Astrocyte (in vitro differentiated cells and primary cell): Measurements from ENCODE around the gene RPUSD4. TPM values are rescaled to one million over a fixed set of nuclear protein-coding genes. Genes with fewer than 3 reads are reported as not detected.
"Not testable (repeated sequence)": the region's sequence is repeated elsewhere in the genome, so short reads cannot be mapped to it uniquely, and the experiment has no call there.

Experiments used
- DNase-seq: peaks from one replicate; pipeline ENCODE4 v3.0.0-alpha.2; 2010; ENCODE audit warnings: low read depth
- FAIRE-seq: peaks from 2 replicates; lab custom pipeline; 2011; peaks lifted over from hg19 to GRCh38; lab: Jason Lieb, UNC
- H2AFZ ChIP-seq: 2 replicates; pipeline ENCODE4 v1.6.0; 2012; ENCODE audit warnings: low read depth, low read length, inconsistent platforms
- H3K27ac ChIP-seq: 2 replicates; pipeline ENCODE4 v1.5.1; 2011; ENCODE audit warnings: low read depth, low read length, inconsistent platforms
- H3K27me3 ChIP-seq: 2 replicates; pipeline ENCODE4 v1.6.0; 2011; ENCODE audit warnings: low read length, inconsistent platforms; ENCODE audit not compliant: insufficient read depth
- H3K36me3 ChIP-seq: 2 replicates; pipeline ENCODE4 v1.5.1; 2011; ENCODE audit warnings: low read length, inconsistent platforms; ENCODE audit not compliant: insufficient read depth
- H3K4me1 ChIP-seq: 2 replicates; pipeline ENCODE4 v1.5.1; 2011; ENCODE audit warnings: low read length, inconsistent platforms; ENCODE audit not compliant: insufficient read depth
- H3K4me2 ChIP-seq: 2 replicates; pipeline ENCODE4 v1.6.0; 2012; ENCODE audit warnings: low read length, inconsistent platforms
- H3K4me3 ChIP-seq: 2 replicates; pipeline ENCODE4 v1.5.1; 2011; ENCODE audit warnings: low read depth, mild to moderate bottlenecking, low read length, inconsistent platforms; ENCODE audit not compliant: insufficient read depth
- H3K79me2 ChIP-seq: 2 replicates; pipeline ENCODE4 v1.6.0; 2012; ENCODE audit warnings: mild to moderate bottlenecking, low read length, inconsistent platforms; ENCODE audit not compliant: insufficient read depth
- H3K9ac ChIP-seq: 2 replicates; pipeline ENCODE4 v1.6.0; 2012; ENCODE audit warnings: mild to moderate bottlenecking, low read length, inconsistent platforms
- H3K9me3 ChIP-seq: 2 replicates; pipeline ENCODE4 v1.5.1; 2012; ENCODE audit warnings: low read depth, mild to moderate bottlenecking, low read length, inconsistent platforms; ENCODE audit not compliant: insufficient read depth
- H4K20me1 ChIP-seq: 2 replicates; pipeline ENCODE4 v1.6.0; 2012; ENCODE audit warnings: low read length, inconsistent platforms; ENCODE audit not compliant: insufficient read depth
- H3K27ac Mint-ChIP-seq: one replicate; pipeline ENCODE4 v1.8.0; 2021; ENCODE audit warnings: mild to moderate bottlenecking, mixed read lengths; ENCODE audit not compliant: unreplicated experiment
- H3K27me3 Mint-ChIP-seq: one replicate; pipeline ENCODE4 v1.8.0; 2021; ENCODE audit warnings: low read depth, mixed read lengths; ENCODE audit not compliant: unreplicated experiment
- H3K36me3 Mint-ChIP-seq: one replicate; pipeline ENCODE4 v1.8.0; 2021; ENCODE audit warnings: low read depth, mixed read lengths; ENCODE audit not compliant: unreplicated experiment
- H3K4me1 Mint-ChIP-seq: one replicate; pipeline ENCODE4 v1.8.0; 2021; ENCODE audit warnings: low read depth, mixed read lengths; ENCODE audit not compliant: unreplicated experiment
- H3K4me3 Mint-ChIP-seq: one replicate; pipeline ENCODE4 v1.8.0; 2021; ENCODE audit warnings: mild to moderate bottlenecking, moderate library complexity, mixed read lengths; ENCODE audit not compliant: unreplicated experiment
- H3K9me3 Mint-ChIP-seq: one replicate; pipeline ENCODE4 v1.8.0; 2021; ENCODE audit warnings: mild to moderate bottlenecking, mixed read lengths; ENCODE audit not compliant: unreplicated experiment
- EZH2 ChIP-seq: IDR thresholded peaks from 2 replicates; pipeline ENCODE4 v1.6.1; 2012; ENCODE audit warnings: mild to moderate bottlenecking, low read length, inconsistent platforms; ENCODE audit not compliant: insufficient read depth
- total RNA-seq: library from RNA; stranded (reverse); gene quantifications from 2 replicates; pipeline ENCODE4 v1.2.1, GENCODE V29; 2021
- TF ChIP-seq, protein P1 (sequence below): IDR thresholded peaks from 2 replicates; pipeline ENCODE4 v1.5.1; 2011; ENCODE audit warnings: low read depth, mild to moderate bottlenecking, inconsistent platforms, low read length, moderate library complexity; ENCODE audit not compliant: insufficient read depth

Gene RPUSD4
- total RNA-seq, 1 donor from 2014 or later = 21.6 TPM

DNA sequence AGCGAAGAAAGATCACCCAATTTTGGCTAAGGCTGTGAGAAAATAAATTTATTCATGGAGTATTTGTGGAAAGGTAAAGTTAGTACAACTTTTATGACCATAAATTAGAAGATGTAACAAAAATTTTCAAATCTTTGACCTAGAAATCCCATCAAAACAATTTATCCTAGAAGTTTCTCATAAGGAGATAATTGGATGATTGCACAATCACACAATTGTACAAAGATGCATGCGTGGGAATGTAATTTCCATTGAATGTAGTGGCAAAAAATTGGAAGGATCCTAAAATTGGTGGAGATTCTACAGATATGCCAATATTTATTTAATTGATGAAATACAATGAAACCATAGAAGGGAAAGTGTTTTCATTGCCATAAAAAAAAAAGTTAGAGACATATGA, 45.7 kb upstream of the RPUSD4 start:
- H3K36me3 Mint-ChIP-seq = peaks cover 17% of the 10 kb centered on the region
- H3K27ac Mint-ChIP-seq = no peak overlapping the region
- no peaks in the 10 kb centered on the region for H3K27me3 ChIP-seq
- H3K4me2 ChIP-seq = no peak overlapping the region
- no peaks in the 10 kb centered on the region for H3K9me3 ChIP-seq
- H3K36me3 ChIP-seq = peaks cover 30% of the 10 kb centered on the region
- H3K4me3 ChIP-seq = no peak overlapping the region
- H3K27ac ChIP-seq = no peak overlapping the region
- no peaks in the 10 kb centered on the region for H3K9me3 Mint-ChIP-seq
- peaks cover 8% of the 10 kb centered on the region for H3K4me1 ChIP-seq
- H3K79me2 ChIP-seq = no peaks in the 10 kb centered on the region
- FAIRE-seq = no peak
- no peak overlapping the region for H2AFZ ChIP-seq
- no peaks in the 10 kb centered on the region for H3K27me3 Mint-ChIP-seq
- no peak for DNase-seq
- peaks cover 8% of the 10 kb centered on the region for H3K4me1 Mint-ChIP-seq
- peaks cover 45% of the 10 kb centered on the region for H4K20me1 ChIP-seq
- no peak overlapping the region for H3K9ac ChIP-seq
- TF ChIP-seq, protein P1, sequence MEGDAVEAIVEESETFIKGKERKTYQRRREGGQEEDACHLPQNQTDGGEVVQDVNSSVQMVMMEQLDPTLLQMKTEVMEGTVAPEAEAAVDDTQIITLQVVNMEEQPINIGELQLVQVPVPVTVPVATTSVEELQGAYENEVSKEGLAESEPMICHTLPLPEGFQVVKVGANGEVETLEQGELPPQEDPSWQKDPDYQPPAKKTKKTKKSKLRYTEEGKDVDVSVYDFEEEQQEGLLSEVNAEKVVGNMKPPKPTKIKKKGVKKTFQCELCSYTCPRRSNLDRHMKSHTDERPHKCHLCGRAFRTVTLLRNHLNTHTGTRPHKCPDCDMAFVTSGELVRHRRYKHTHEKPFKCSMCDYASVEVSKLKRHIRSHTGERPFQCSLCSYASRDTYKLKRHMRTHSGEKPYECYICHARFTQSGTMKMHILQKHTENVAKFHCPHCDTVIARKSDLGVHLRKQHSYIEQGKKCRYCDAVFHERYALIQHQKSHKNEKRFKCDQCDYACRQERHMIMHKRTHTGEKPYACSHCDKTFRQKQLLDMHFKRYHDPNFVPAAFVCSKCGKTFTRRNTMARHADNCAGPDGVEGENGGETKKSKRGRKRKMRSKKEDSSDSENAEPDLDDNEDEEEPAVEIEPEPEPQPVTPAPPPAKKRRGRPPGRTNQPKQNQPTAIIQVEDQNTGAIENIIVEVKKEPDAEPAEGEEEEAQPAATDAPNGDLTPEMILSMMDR = no peak
- no peak for TF ChIP-seq EZH2
- H3K4me3 Mint-ChIP-seq = no peak overlapping the region

DNA sequence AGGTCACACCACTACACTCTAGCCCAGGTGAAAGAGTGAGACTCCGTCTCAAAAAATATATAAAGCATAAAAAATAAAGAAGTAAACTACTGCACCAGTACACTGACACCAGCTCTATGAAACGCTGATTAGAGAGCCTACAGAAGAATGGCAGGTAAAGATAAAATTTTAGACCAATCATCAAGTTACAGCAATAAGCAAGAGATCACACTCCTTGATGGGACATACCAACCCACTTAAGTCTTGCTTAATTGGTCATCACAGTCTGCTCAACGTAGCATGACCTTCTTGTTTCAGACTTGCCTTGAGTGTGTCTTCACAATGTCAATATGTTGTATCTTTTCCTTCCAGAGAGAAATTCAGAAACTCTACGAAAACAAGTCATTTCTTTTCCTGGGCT, 44.8 kb upstream of the RPUSD4 start:
- Histone ChIP-seq H3K27ac (no peak overlapping the region), H2AFZ (no peak overlapping the region), H3K4me3 (no peak overlapping the region), H3K79me2 (no peaks in the 10 kb centered on the region), H3K9me3 (no peaks in the 10 kb centered on the region), H3K9ac (no peak overlapping the region), H4K20me1 (peaks cover 42% of the 10 kb centered on the region), H3K4me1 (peaks cover 8% of the 10 kb centered on the region), H3K4me2 (no peak overlapping the region), H3K36me3 (peaks cover 28% of the 10 kb centered on the region), H3K27me3 (no peaks in the 10 kb centered on the region)
- FAIRE-seq = no peak
- H3K4me3 Mint-ChIP-seq = no peak overlapping the region
- H3K9me3 Mint-ChIP-seq = no peaks in the 10 kb centered on the region
- DNase-seq = no peak
- H3K4me1 Mint-ChIP-seq = peaks cover 8% of the 10 kb centered on the region
- peaks cover 17% of the 10 kb centered on the region for H3K36me3 Mint-ChIP-seq
- no peak overlapping the region for H3K27ac Mint-ChIP-seq
- H3K27me3 Mint-ChIP-seq = no peaks in the 10 kb centered on the region
- no peak for TF ChIP-seq EZH2
- TF ChIP-seq, protein P1 = no peak

DNA sequence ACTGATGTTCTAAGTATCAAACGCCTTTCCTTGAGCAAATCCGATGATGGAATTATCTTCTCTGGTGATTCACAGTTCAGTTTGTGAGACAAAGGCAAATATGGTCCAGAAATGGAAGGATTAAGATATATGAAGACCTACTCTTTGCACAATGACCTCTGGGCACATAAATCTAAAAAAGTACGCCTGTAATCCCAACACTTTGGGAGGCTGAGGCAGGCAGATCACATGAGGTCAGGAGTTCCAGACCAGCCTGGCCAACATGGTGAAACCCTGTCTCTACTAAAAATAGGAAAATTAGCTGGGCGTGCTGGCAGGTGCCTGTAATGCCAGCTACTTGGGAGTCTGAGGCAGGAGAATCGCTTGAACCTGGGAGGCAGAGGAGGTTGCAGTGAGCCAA, 44.1 kb upstream of the RPUSD4 start:
- not testable (repeated sequence) for H3K9ac ChIP-seq

More for the DNA sequence above, 44.1 kb upstream of the RPUSD4 start:
- H3K36me3 ChIP-seq = peaks cover 26% of the 10 kb centered on the region
- not testable (repeated sequence) for H3K27me3 ChIP-seq, H3K9me3 Mint-ChIP-seq, H3K79me2 ChIP-seq, H2AFZ ChIP-seq, H3K27me3 Mint-ChIP-seq, H3K4me3 Mint-ChIP-seq, H3K4me2 ChIP-seq, DNase-seq, H3K27ac Mint-ChIP-seq, H3K27ac ChIP-seq, H3K9me3 ChIP-seq, H3K4me3 ChIP-seq, H3K4me1 Mint-ChIP-seq, FAIRE-seq, H3K4me1 ChIP-seq
- peaks cover 20% of the 10 kb centered on the region for H3K36me3 Mint-ChIP-seq
- H4K20me1 ChIP-seq = peaks cover 37% of the 10 kb centered on the region
